Omental fat pad (tissue), 4 donors: ENCODE data around the gene S1PR3. TPM values are rescaled to one million over a fixed set of nuclear protein-coding genes. Genes with fewer than 3 reads are reported as not detected.

Experiments
- ATAC-seq: fragments of 150-250 bp; one replicate; pipeline ENCODE4 v1.9.1; 2016; ENCODE audit warnings: mild to moderate bottlenecking, moderate library complexity; ENCODE audit not compliant: low FRiP score
- DNase-seq: peaks from one replicate; pipeline ENCODE4 v3.0.0-alpha.2; 2019; ENCODE audit warnings: low spot score
- total RNA-seq, 4 donors: library from RNA; depleted of rRNA; stranded (reverse); fragments of >200 nt; gene quantifications; one replicate each; pipeline ENCODE4 v1.1.0, GENCODE V29; 2016
- TF ChIP-seq, protein P1 (sequence below), 3 donors: fragments of 450-650 bp; IDR thresholded peaks; one replicate each; pipeline ENCODE4 v1.5.1; 2016 to 2017; ENCODE audit warnings: antibody characterized with exemption in 3 of 3, mild to moderate bottlenecking in 3 of 3, moderate library complexity in 2 of 3

S1PR3 gene
- total RNA-seq, 4 donors from 2014 or later, result 19.0 to 61.7 (median 30.1) TPM

DNA sequence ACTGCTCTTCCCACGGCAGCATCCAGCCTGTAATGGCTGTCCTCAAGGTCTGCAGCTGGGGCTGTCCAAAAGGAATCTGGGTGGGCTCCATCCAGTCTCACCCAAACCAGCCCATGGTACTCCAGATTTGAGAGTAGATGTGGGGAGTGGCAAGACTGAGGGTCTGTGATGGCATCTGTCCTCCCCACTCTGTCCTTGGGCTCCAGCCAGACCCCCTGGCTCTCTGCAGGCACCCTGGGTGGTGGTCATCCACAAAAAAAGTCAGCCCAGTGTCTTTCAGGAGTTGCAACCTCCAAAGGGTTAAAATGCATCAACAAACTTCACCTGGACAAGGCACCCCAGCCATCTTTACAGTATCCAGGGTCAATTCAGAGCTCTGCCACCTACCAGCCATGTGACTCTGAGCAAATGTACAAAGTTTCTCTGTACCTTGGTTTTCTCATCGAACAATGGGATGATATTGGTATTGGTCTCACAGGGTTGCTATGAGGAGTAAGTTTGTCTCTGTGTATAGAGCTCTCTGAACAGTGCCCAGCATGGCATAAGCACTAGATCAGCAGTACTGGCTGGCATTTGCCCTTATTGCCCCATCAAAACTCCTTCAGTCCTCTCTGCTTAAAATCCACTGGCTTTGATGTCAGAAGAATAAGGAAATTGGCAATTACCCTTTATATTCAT is 7.3 kb upstream of the S1PR3 start:
- TF ChIP-seq, protein P1, sequence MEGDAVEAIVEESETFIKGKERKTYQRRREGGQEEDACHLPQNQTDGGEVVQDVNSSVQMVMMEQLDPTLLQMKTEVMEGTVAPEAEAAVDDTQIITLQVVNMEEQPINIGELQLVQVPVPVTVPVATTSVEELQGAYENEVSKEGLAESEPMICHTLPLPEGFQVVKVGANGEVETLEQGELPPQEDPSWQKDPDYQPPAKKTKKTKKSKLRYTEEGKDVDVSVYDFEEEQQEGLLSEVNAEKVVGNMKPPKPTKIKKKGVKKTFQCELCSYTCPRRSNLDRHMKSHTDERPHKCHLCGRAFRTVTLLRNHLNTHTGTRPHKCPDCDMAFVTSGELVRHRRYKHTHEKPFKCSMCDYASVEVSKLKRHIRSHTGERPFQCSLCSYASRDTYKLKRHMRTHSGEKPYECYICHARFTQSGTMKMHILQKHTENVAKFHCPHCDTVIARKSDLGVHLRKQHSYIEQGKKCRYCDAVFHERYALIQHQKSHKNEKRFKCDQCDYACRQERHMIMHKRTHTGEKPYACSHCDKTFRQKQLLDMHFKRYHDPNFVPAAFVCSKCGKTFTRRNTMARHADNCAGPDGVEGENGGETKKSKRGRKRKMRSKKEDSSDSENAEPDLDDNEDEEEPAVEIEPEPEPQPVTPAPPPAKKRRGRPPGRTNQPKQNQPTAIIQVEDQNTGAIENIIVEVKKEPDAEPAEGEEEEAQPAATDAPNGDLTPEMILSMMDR (IDR thresholded peaks at IDR 0.05), result no peak
- ATAC-seq (no peak), DNase-seq (no peak)

DNA sequence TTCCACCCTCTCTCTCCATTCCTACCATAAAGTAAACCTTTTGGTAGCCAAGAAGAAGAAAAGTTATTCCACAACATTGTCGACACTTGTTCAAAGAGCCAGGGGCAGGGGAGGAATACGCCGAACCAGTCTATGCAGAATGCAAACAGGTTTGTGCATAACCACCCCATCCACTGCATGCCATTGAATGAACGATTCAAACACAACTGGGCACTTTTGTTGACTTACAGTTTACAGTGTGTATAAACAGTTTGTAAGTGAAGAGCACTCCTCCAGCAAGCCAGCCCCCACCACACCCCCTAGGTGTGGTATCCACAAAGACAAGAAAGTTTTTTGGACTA is 6.8 kb upstream of the S1PR3 start:
- DNase-seq (no peak), ATAC-seq (no peak)
- TF ChIP-seq, protein P1 (IDR thresholded peaks at IDR 0.05), result no peak

DNA sequence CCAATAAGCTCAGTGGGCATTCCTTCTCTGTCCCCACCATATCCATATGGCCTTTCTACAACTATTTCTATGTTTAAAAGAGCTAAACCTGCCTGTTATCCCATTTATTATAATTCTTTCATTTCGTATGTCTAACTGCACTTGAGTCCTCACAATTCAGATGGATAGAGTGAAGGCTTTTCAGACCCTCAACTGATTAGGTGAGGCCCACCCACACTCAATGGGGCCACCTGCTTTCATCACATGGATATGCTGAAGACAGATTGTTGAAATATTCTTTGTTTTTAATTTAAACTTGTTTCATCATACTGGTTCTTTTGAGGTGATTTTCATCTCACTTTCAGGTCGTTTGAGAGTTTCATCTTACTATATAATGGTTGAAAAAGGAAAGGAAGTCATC is 5.7 kb upstream of the S1PR3 start:
- ATAC-seq, result no peak
- TF ChIP-seq, protein P1 (IDR thresholded peaks at IDR 0.05), result no peak
- no peak for DNase-seq

DNA sequence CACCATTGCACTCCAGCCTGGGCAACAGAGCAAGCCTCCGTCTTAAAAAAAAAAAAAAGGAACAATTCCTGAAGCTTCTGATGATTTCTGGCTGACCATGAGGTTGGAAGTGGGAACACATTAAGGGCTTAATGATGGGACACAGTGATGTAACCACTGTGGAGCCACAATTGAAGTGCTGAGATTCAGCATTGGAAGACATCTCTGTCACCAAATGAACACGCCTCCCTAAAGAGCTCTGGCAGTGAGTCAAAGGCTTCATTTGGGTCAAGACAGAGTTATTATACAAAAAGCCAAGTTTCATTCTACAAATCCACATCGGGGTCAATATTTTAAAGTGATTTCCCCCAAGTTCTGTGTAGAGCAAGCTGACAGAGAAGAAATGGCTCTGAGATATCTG is 4.5 kb upstream of the S1PR3 start:
- TF ChIP-seq, protein P1 (IDR thresholded peaks at IDR 0.05), result no peak
- DNase-seq, result no peak
- no peak for ATAC-seq

DNA sequence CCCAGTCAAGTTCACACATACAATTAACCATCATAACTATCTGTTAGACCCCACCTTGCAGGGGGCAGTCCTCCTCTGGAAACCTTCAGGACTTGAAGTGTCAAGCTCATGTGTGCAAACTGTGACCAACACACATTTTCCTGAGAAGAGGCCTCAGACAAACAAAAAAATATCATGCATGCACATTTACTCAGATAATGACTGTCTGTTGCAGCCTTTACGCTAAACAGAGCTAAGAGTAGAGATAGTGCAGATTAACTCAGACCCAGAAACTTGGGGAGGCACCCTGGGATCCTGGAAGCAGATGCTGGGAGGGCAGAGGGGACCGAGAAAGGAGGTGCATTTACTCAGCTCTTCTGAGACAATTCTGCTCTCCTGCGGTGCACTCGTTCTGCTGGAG is 3.6 kb upstream of the S1PR3 start:
- TF ChIP-seq, protein P1 (IDR thresholded peaks at IDR 0.05), result no peak
- DNase-seq (no peak), ATAC-seq (no peak)

DNA sequence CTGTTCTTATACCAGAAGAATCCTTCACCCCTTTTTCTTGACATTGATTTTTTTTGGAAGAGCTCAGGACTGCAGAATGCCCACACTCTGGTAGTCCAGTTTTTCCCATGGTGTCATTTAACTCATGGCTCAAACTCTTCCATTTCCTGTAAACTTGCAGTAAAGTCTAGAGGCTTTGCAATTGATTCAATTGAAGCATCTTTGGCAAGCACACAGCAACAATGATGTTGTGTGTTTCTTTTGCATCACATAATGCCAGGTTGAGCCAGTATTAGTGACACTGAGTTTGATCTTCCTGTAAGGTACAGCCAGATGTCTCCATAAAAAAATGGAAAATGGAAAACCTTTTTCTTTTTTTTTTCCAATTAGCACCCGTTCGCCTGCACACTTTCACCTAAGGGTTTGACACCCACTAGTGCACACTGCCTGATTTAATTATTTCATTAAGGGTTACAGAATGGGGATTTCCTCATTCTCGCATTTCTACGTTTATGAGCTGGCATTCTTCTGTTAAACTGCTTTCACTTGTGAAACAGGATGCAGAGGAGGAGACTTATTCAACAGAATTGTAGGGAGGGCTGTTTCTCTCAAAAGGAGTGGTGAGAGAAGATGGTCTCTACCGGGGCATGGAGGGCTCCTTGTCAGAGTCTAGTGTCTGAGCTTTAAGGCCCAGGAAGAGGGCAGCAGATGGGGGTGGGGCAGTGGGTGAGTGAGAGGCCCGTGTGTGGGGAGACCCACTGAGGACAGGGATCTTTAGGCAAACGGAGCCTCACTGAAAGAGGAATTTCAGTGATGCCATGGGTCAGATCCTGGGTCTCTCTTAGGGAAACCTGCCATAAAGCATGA is 2.2 kb upstream of the S1PR3 start:
- ATAC-seq, result peak; percentile 66
- DNase-seq, result no peak
- TF ChIP-seq, protein P1 (IDR thresholded peaks at IDR 0.05), result no peak
